Measurements from ENCODE around the gene ST3GAL3. TPM values are rescaled to one million over a fixed set of nuclear protein-coding genes. Genes with fewer than 3 reads are reported as not detected.

ST3GAL3 gene
- total RNA-seq: 6.2 and 7.1 TPM in 2 replicates
- 6.3 and 7.7 TPM in 2 replicates for polyA plus RNA-seq

DNA sequence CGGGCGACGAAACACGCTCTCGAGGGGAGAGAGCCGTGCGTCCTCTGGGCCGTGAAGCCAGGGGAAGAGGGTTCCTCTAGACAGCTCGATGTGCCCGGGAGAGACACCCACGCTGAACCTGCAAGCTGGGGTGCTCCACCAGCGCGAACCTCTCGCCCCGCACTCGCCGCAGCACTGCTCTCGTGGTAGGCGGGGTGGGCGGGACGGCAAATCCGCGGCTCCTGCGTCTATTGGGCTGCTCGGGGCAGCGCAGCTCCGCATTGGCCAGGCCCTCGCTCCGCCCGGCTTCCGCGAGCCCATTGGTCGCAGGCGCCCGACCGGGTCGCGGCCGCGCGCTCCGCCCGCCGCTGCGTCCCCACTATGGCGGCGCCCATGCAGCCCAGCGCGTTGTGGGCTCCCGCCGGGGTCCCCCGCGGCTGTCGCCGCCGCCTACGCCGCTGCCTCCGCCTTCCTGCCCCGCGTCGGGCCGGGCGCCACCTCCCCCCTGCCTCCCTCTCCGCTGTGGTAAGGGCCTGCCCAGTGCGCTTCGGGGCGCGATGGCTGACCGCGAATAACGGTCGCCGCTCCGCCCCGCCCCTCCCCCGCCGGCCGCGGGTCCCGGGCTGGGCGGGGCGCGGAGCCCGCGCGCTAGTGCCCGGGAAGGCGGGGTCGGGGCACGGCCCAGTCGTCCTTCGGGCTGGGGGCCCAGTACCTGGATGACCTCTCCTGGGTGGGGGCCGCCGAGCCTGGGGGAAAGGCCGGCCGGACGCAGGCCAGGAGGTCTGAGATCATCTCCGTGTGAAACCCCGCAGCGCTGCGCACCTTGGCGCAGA is at the start of gene ST3GAL3:
Gene ST3GAL3, plus strand, starts transcription at position 347 of the 812 bp plus-strand sequence. CDS start 28,727 bp downstream, outside the sequence.
- Histone ChIP-seq H3K4me2 (peak within 1 kb of the TSS; percentile 95), H3K36me3 (replicated peaks; ENCODE audit: insufficient read depth, low read depth) (no peaks in the 10 kb centered on the region), H4K20me1 (ENCODE audit: insufficient read depth, poor library complexity, severe bottlenecking) (peaks cover 3% of the 10 kb centered on the region), H2AFZ (peak within 1 kb of the TSS; percentile 77), H3K4me1 (ENCODE audit: insufficient read depth) (peaks cover 3% of the 10 kb centered on the region), H3K4me3 (peak within 1 kb of the TSS; percentile 94), H3K27ac (peak within 1 kb of the TSS; percentile 54), H3K9me2 (replicated peaks; ENCODE audit: insufficient read depth) (no peaks in the 10 kb centered on the region), H3K27me3 (no peaks in the 10 kb centered on the region), H3K79me2 (peaks cover 4% of the 10 kb centered on the region), H3K9me3 (ENCODE audit: low read depth) (no peaks in the 10 kb centered on the region)
- TF ChIP-seq EZH2 (IDR thresholded peaks at IDR 0.05; ENCODE audit: borderline replicate concordance): no peak
- TF ChIP-seq CTCF (IDR thresholded peaks at IDR 0.05; ENCODE audit: poor library complexity): no peak
- TF ChIP-seq EZH2phosphoT487 (IDR thresholded peaks at IDR 0.05; ENCODE audit: low read depth, severe bottlenecking, unreplicated experiment): no peak
- 1% methylated on average over 52 of the region's 103 CpGs for WGBS (ENCODE audit: low lambda C conversion rate, missing lambda C conversion rate)
- peak; percentile 96 for DNase-seq (ENCODE audit: low spot score)

GRCh38 chr1:43659212-43660166 is 47.8 kb upstream of the ST3GAL3 start:
- Histone ChIP-seq H3K27me3 (no peaks in the 10 kb centered on the region), H2AFZ (no peak overlapping the region), H3K9me3 (ENCODE audit: low read depth) (no peaks in the 10 kb centered on the region), H3K4me1 (ENCODE audit: insufficient read depth) (no peaks in the 10 kb centered on the region), H3K9me2 (replicated peaks; ENCODE audit: insufficient read depth) (no peaks in the 10 kb centered on the region), H3K36me3 (replicated peaks; ENCODE audit: insufficient read depth, low read depth) (no peaks in the 10 kb centered on the region), H3K4me3 (no peak overlapping the region), H3K4me2 (no peak overlapping the region), H3K79me2 (peaks cover 38% of the 10 kb centered on the region), H3K27ac (no peak overlapping the region), H4K20me1 (ENCODE audit: insufficient read depth, poor library complexity, severe bottlenecking) (peaks cover 13% of the 10 kb centered on the region)
- WGBS (ENCODE audit: low lambda C conversion rate, missing lambda C conversion rate): 95% methylated on average over 14 of the region's 14 CpGs
- no peak for TF ChIP-seq CTCF (IDR thresholded peaks at IDR 0.05; ENCODE audit: poor library complexity)
- no peak for TF ChIP-seq EZH2 (IDR thresholded peaks at IDR 0.05; ENCODE audit: borderline replicate concordance)
- DNase-seq (ENCODE audit: low spot score): no peak

DNA sequence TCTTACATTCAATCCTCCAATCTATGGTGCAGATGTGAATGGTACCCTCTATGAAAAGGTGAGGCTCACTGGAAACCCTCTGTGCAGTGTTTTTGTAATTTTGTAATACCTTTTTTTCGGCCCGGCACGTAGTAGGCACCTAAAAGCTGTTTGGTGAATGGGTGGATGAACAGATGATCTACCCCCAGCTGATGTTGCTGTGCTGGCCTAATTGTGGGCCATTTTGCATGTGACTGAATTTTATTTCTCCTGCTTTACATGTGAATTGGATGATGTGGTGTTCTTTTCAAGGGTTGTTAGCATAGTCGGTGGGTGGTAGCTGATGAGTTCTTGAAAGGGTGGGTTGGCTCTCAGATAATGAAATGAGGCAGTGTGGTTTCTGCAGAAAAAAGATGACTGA is 47.0 kb upstream of the ST3GAL3 start:
- H3K4me3 ChIP-seq: no peak overlapping the region
- H2AFZ ChIP-seq: no peak overlapping the region
- no peak for TF ChIP-seq CTCF (IDR thresholded peaks at IDR 0.05; ENCODE audit: poor library complexity)
- TF ChIP-seq EZH2phosphoT487 (IDR thresholded peaks at IDR 0.05; ENCODE audit: low read depth, severe bottlenecking, unreplicated experiment): no peak
- TF ChIP-seq EZH2 (IDR thresholded peaks at IDR 0.05; ENCODE audit: borderline replicate concordance): no peak
- WGBS (ENCODE audit: low lambda C conversion rate, missing lambda C conversion rate): 74% methylated on average over 4 of the region's 4 CpGs
- H3K4me2 ChIP-seq: no peak overlapping the region
- no peak overlapping the region for H3K27ac ChIP-seq
- H4K20me1 ChIP-seq (ENCODE audit: insufficient read depth, poor library complexity, severe bottlenecking): peaks cover 9% of the 10 kb centered on the region
- peaks cover 36% of the 10 kb centered on the region for H3K79me2 ChIP-seq
- no peaks in the 10 kb centered on the region for H3K9me2 ChIP-seq (replicated peaks; ENCODE audit: insufficient read depth)
- H3K4me1 ChIP-seq (ENCODE audit: insufficient read depth): no peaks in the 10 kb centered on the region
- H3K27me3 ChIP-seq: no peaks in the 10 kb centered on the region
- H3K9me3 ChIP-seq (ENCODE audit: low read depth): no peaks in the 10 kb centered on the region
- H3K36me3 ChIP-seq (replicated peaks; ENCODE audit: insufficient read depth, low read depth): no peaks in the 10 kb centered on the region
- DNase-seq (ENCODE audit: low spot score): no peak

Data from hepatocyte (in vitro differentiated cells).